ENCODE results near the gene KRT84. TPM values are rescaled to one million over a fixed set of nuclear protein-coding genes. Genes with fewer than 3 reads are reported as not detected.

The KRT84 gene
- total RNA-seq, 1 experiment from 2014 or later: not detected

DNA sequence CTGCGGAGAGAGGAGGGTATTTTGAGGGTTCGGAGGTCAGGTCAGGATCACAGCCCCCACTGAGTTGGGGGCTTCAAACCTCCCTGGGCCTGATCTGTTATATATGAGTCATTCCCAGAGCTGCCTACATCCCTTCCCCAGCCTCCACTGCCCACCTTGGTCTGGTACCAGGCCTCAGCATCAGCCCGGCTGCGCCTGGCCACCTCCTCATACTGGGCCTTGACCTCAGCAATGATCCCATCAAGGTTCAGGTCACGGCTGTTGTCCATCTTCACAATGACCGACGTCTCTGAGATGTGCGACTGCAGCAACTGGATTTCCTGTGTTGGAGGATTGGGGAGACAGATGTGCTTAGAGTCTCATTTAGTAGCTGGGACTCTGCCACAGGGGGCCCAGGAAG is 4.2 kb downstream of the KRT84 start:
- TF ChIP-seq, protein P1, sequence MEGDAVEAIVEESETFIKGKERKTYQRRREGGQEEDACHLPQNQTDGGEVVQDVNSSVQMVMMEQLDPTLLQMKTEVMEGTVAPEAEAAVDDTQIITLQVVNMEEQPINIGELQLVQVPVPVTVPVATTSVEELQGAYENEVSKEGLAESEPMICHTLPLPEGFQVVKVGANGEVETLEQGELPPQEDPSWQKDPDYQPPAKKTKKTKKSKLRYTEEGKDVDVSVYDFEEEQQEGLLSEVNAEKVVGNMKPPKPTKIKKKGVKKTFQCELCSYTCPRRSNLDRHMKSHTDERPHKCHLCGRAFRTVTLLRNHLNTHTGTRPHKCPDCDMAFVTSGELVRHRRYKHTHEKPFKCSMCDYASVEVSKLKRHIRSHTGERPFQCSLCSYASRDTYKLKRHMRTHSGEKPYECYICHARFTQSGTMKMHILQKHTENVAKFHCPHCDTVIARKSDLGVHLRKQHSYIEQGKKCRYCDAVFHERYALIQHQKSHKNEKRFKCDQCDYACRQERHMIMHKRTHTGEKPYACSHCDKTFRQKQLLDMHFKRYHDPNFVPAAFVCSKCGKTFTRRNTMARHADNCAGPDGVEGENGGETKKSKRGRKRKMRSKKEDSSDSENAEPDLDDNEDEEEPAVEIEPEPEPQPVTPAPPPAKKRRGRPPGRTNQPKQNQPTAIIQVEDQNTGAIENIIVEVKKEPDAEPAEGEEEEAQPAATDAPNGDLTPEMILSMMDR (IDR thresholded peaks at IDR 0.05; ENCODE audit: unreplicated experiment): no peak
- Mint-ChIP-seq H3K36me3 (ENCODE audit: insufficient read depth, unreplicated experiment) (no peaks in the 10 kb centered on the region), H3K27me3 (ENCODE audit: insufficient read depth, unreplicated experiment) (no peaks in the 10 kb centered on the region), H3K4me3 (ENCODE audit: unreplicated experiment) (no peak overlapping the region), H3K4me1 (ENCODE audit: insufficient read depth, unreplicated experiment) (no peaks in the 10 kb centered on the region), H3K9me3 (ENCODE audit: unreplicated experiment) (no peaks in the 10 kb centered on the region), H3K27ac (ENCODE audit: low read depth, unreplicated experiment) (no peak overlapping the region)
- intact Hi-C loops (cut with micrococcal nuclease): loop anchor here (10.0 kb wide), 1 partner anchor 604 kb away; no protein-coding TSS in a partner anchor
- ChIA-PET POLR2A (interaction anchor here (1.4 kb wide), 1 partner anchor 129 kb away, joined by 5 read pairs; no protein-coding TSS in a partner anchor), CTCF (interaction anchor here (0.6 to 4.6 kb wide), 14 partner anchors 9 to 1711 kb away, joined by 3 to 37 read pairs (median 6); no protein-coding TSS in a partner anchor)
- DNase-seq (ENCODE audit: unreplicated experiment): no peak
- no TSS peak for BruUV-seq (replicated peaks)

GRCh38 chr12:52380271-52380694 is 5.2 kb downstream of the KRT84 start:
- no peaks in the 10 kb centered on the region for H3K4me1 Mint-ChIP-seq (ENCODE audit: insufficient read depth, unreplicated experiment)
- no peak overlapping the region for H3K4me3 Mint-ChIP-seq (ENCODE audit: unreplicated experiment)
- H3K36me3 Mint-ChIP-seq (ENCODE audit: insufficient read depth, unreplicated experiment): no peaks in the 10 kb centered on the region
- no peak overlapping the region for H3K27ac Mint-ChIP-seq (ENCODE audit: low read depth, unreplicated experiment)
- intact Hi-C loops (cut with micrococcal nuclease): loop anchor here (10.0 kb wide), 1 partner anchor 605 kb away; no protein-coding TSS in a partner anchor
- BruUV-seq (replicated peaks): no TSS peak
- POLR2A ChIA-PET: interaction anchor here (0.7 to 2.1 kb wide), 6 partner anchors 127 to 232 kb away, joined by 3 to 5 read pairs (median 5); partner anchors contain the start of gene KRT5
- H3K27me3 Mint-ChIP-seq (ENCODE audit: insufficient read depth, unreplicated experiment): no peaks in the 10 kb centered on the region
- CTCF ChIA-PET: interaction anchor here (0.6 to 4.6 kb wide), 16 partner anchors 8 to 601 kb away, joined by 3 to 37 read pairs (median 5); partner anchors contain the start of gene KRT5
- TF ChIP-seq, protein P1 (IDR thresholded peaks at IDR 0.05; ENCODE audit: unreplicated experiment): peak; percentile 59
- no peaks in the 10 kb centered on the region for H3K9me3 Mint-ChIP-seq (ENCODE audit: unreplicated experiment)
- peak; percentile 59 for DNase-seq (ENCODE audit: unreplicated experiment)

- TF ChIP-seq, protein P1 (IDR thresholded peaks at IDR 0.05; ENCODE audit: unreplicated experiment): no peak
- Mint-ChIP-seq H3K36me3 (ENCODE audit: insufficient read depth, unreplicated experiment) (no peaks in the 10 kb centered on the region), H3K4me1 (ENCODE audit: insufficient read depth, unreplicated experiment) (no peaks in the 10 kb centered on the region), H3K27ac (ENCODE audit: low read depth, unreplicated experiment) (no peak overlapping the region), H3K27me3 (ENCODE audit: insufficient read depth, unreplicated experiment) (no peaks in the 10 kb centered on the region), H3K9me3 (ENCODE audit: unreplicated experiment) (no peaks in the 10 kb centered on the region), H3K4me3 (ENCODE audit: unreplicated experiment) (no peak overlapping the region)
- ChIA-PET CTCF (interaction anchor here (0.6 to 4.6 kb wide), 14 partner anchors 11 to 601 kb away, joined by 3 to 17 read pairs (median 6); partner anchors contain the start of gene KRT5), POLR2A (interaction anchor here (0.6 to 2.1 kb wide), 4 partner anchors 128 to 491 kb away, joined by 3 to 5 read pairs (median 4); partner anchors contain the start of gene KRT5)
- intact Hi-C loops (cut with micrococcal nuclease): no loop called here
- no TSS peak for BruUV-seq (replicated peaks)
- no peak for DNase-seq (ENCODE audit: unreplicated experiment)
Measured at GRCh38 chr12:52379536-52379935, 5.9 kb downstream of the KRT84 start.

- Mint-ChIP-seq H3K27ac (ENCODE audit: low read depth, unreplicated experiment) (no peak overlapping the region), H3K27me3 (ENCODE audit: insufficient read depth, unreplicated experiment) (no peaks in the 10 kb centered on the region), H3K4me3 (ENCODE audit: unreplicated experiment) (no peak overlapping the region), H3K36me3 (ENCODE audit: insufficient read depth, unreplicated experiment) (no peaks in the 10 kb centered on the region), H3K4me1 (ENCODE audit: insufficient read depth, unreplicated experiment) (no peaks in the 10 kb centered on the region), H3K9me3 (ENCODE audit: unreplicated experiment) (no peaks in the 10 kb centered on the region)
- TF ChIP-seq, protein P1 (IDR thresholded peaks at IDR 0.05; ENCODE audit: unreplicated experiment): no peak
- BruUV-seq (replicated peaks): no TSS peak
- DNase-seq (ENCODE audit: unreplicated experiment): no peak
- ChIA-PET CTCF (interaction anchor here (0.6 to 4.6 kb wide), 7 partner anchors 116 to 502 kb away, joined by 3 to 17 read pairs (median 5); partner anchors contain the start of gene KRT5), POLR2A (interaction anchor here (1.4 kb wide), 1 partner anchor 122 kb away, joined by 5 read pairs; no protein-coding TSS in a partner anchor)
- intact Hi-C loops (cut with micrococcal nuclease): no loop called here
Measured at GRCh38 chr12:52378091-52378490, 7.4 kb downstream of the KRT84 start.

Measured in MCF 10A (cell line).